Peyer's patch (tissue), 4 donors: ENCODE results near the gene GNG7. TPM values are rescaled to one million over a fixed set of nuclear protein-coding genes. Genes with fewer than 3 reads are reported as not detected.
"Not testable (repeated sequence)": the region's sequence is repeated elsewhere in the genome, so short reads cannot be mapped to it uniquely, and the experiment has no call there.

ENCODE experiments used
- DNase-seq, 3 donors: peaks; one replicate each; pipeline ENCODE4 v3.0.0-alpha.2; 2017 to 2019
- H3K27ac ChIP-seq, 4 donors: fragments of 200-600 bp; sonication (generic); one replicate each; pipeline ENCODE4 v1.5.1; 2016 to 2019
- H3K27me3 ChIP-seq, 2 donors: fragments of 200-600 bp; sonication (generic); one replicate each; pipeline ENCODE4 v1.5.1; 2019
- H3K36me3 ChIP-seq, 3 donors: fragments of 200-600 bp; sonication (generic); one replicate each; pipeline ENCODE4 v1.5.1; 2016 to 2019
- H3K4me1 ChIP-seq, 4 donors: fragments of 200-600 bp; sonication (generic); one replicate each; pipeline ENCODE4 v1.5.1; 2016 to 2019
- H3K4me3 ChIP-seq, 4 donors: fragments of 200-600 bp; sonication (generic); 1 replicate in 3 of 4; 2 replicates in 1 of 4; pipeline ENCODE4 v1.5.1; 2016 to 2019; ENCODE audit warnings: mild to moderate bottlenecking in 1 of 4
- H3K9me3 ChIP-seq, 4 donors: fragments of 200-600 bp; sonication (generic); one replicate each; pipeline ENCODE4 v1.5.1; 2016 to 2019; ENCODE audit warnings: mild to moderate bottlenecking in 1 of 4
- CTCF ChIP-seq, 6 experiments: fragments of 450-650 bp in 4 of 6; fragments of 200-600 bp in 2 of 6; sonication (generic) in 1 of 6; IDR thresholded peaks; one replicate each; pipeline ENCODE4 v1.5.1; 2017 to 2019; ENCODE audit warnings: antibody characterized with exemption in 6 of 6, mild to moderate bottlenecking in 3 of 6, moderate library complexity in 1 of 6
- POLR2A ChIP-seq, 2 donors: fragments of 450-650 bp; IDR thresholded peaks; one replicate each; pipeline ENCODE4 v1.5.1; 2017; ENCODE audit warnings: antibody characterized with exemption in 2 of 2, mild to moderate bottlenecking in 2 of 2, moderate library complexity in 2 of 2
- total RNA-seq, 4 donors: library from RNA; depleted of rRNA; stranded (reverse); fragments of >200 nt; gene quantifications; one replicate each; pipeline ENCODE4 v1.1.0, GENCODE V29; 2016

The GNG7 gene
- total RNA-seq, 4 donors from 2014 or later = 1.2 to 14.9 (median 2.0) TPM

DNA sequence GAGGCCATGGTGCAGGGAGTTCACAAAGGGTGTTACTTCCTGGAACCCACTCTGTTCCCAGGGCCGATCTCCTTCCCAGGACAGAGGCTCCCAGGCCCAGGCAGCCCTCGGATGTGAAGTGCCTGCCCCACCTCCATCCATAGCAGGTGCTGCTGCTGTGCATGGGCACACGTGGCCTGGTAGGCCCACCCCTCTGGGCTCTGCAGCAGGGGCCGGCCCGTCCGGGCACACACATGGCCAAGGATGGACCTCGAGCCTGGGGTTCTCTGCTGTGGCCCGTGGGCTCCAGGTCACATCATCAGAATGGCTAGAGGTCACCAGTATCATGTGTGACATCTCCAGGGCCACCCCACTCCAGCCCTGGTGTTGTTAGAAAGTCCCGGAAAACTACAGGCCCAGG lies 154.8 kb downstream of the GNG7 start:
- Histone ChIP-seq H3K9me3 (no peaks in the 10 kb centered on the region), H3K27ac (peak overlapping the region in 2 of 4 donors; percentile 69 to 92), H3K27me3 (no peaks in the 10 kb centered on the region), H3K4me1 (peaks cover 0 to 52% (median 17%) of the 10 kb centered on the region in 4 donors), H3K4me3 (no peak overlapping the region), H3K36me3 (no peaks in the 10 kb centered on the region)
- peak in 1 of 3 donors; percentile 26 for DNase-seq
- TF ChIP-seq CTCF (IDR thresholded peaks at IDR 0.05) (no peak), POLR2A (IDR thresholded peaks at IDR 0.05) (no peak)

DNA sequence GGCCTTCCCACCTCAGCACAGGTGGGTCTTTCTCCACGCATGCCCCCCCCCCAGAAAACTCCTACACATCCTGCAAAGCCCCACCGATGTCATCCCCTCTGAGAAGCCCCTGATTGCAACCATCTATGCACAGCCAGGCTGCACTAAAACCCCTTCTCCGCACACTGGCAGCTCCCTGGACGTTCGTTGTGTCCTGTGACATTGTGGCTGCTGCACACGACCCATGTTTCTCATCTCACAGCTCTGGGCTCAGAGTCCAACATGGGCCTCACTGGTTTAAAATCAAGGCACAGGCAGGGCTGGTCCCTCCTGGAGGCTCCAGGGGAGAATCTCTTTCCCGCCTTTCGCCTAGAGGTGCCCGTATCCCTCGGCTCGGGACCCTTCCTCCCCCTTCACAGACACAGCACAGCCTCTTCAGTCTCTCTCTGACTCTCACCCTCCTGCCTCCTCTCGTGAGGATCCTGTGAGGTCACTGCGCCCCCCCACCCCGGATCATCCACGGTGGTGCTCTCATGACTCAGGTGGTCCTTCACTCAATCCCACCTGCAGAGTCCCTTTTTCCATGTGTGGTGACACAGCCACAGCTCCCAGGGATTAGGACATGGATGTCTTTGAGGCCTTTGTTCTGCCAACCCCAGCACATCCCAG lies 155.3 kb downstream of the GNG7 start:
- TF ChIP-seq CTCF (IDR thresholded peaks at IDR 0.05) (no peak), POLR2A (IDR thresholded peaks at IDR 0.05) (no peak)
- Histone ChIP-seq H3K4me3 (no peak overlapping the region), H3K4me1 (peaks cover 0 to 57% (median 15%) of the 10 kb centered on the region in 4 donors), H3K36me3 (no peaks in the 10 kb centered on the region), H3K9me3 (no peaks in the 10 kb centered on the region), H3K27ac (peak overlapping the region; percentile 40 to 92 (median 61)), H3K27me3 (no peaks in the 10 kb centered on the region)
- DNase-seq = peak in 1 of 3 donors; percentile 39

GRCh38 chr19:2546128-2547032 lies 156.1 kb downstream of the GNG7 start:
- Histone ChIP-seq H3K4me1 (peaks cover 0 to 63% (median 14%) of the 10 kb centered on the region in 4 donors), H3K27ac (peak overlapping the region; percentile 40 to 92 (median 61)), H3K9me3 (no peaks in the 10 kb centered on the region), H3K27me3 (no peaks in the 10 kb centered on the region), H3K4me3 (peak overlapping the region in 1 of 4 donors; percentile 9), H3K36me3 (no peaks in the 10 kb centered on the region)
- TF ChIP-seq CTCF (IDR thresholded peaks at IDR 0.05) (no peak), POLR2A (IDR thresholded peaks at IDR 0.05) (no peak)
- DNase-seq = peak; percentile 44 to 78 (median 70)

GRCh38 chr19:2545416-2546127 lies 156.9 kb downstream of the GNG7 start:
- Histone ChIP-seq H3K27ac (peak overlapping the region; percentile 40 to 92 (median 79)), H3K4me1 (peaks cover 0 to 62% (median 14%) of the 10 kb centered on the region in 4 donors)
- H3K27me3 ChIP-seq, DNase-seq, H3K4me3 ChIP-seq, H3K9me3 ChIP-seq, H3K36me3 ChIP-seq: not testable (repeated sequence)

DNA sequence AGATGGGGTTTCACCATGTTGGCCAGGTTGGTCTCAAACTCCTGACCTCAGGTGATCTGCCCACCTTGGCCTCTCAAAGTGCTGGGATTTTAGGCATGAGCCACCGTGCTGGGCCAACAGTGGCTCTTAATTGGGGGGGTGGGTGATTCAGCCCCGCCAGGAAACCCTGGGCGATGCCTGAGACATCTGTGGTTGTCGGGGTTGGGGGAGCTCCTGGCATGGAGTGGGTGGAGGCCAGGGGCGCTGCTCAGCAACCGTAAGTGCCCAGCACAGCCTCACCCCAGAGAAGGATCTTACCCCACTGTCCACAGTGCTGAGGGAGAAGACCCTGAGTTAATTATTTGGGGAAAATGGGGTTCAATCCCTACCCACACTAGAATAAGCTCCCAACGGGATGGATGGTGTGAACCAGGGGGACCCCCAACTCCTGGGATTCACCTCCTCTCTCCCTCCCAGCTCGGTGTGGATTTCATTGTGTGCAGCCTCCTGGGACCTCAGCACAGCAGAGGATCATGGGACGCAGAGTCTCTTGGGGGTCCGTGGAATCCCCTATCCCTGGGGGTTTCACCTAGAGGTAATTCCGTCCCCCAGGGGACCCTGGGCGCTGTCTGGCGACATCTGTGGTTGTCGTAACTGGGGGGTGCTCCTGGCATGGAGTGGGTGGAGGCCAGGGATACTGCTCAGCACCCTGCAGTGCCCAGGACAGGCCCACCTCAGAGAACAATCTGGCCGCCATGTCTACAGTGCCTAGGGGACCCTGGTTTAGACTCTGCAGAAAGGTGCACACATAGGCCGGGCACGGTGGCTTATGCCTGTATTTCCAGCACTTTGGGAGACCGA lies 157.7 kb downstream of the GNG7 start:
- H3K4me1 ChIP-seq = peaks cover 0 to 62% (median 14%) of the 10 kb centered on the region in 4 donors
- no peaks in the 10 kb centered on the region for H3K27me3 ChIP-seq
- H3K36me3 ChIP-seq = no peaks in the 10 kb centered on the region
- TF ChIP-seq POLR2A (IDR thresholded peaks at IDR 0.05) (no peak), CTCF (IDR thresholded peaks at IDR 0.05) (no peak)
- peak overlapping the region; percentile 73 to 92 (median 82) for H3K27ac ChIP-seq
- H3K4me3 ChIP-seq = peak overlapping the region in 1 of 4 donors; percentile 14
- DNase-seq = peak in 1 of 3 donors; percentile 33
- H3K9me3 ChIP-seq = no peaks in the 10 kb centered on the region
